Measurements from ENCODE around the gene C8A. TPM values are rescaled to one million over a fixed set of nuclear protein-coding genes. Genes with fewer than 3 reads are reported as not detected.

Gene C8A
- total RNA-seq, 2 experiments from 2014 or later = not detected

DNA sequence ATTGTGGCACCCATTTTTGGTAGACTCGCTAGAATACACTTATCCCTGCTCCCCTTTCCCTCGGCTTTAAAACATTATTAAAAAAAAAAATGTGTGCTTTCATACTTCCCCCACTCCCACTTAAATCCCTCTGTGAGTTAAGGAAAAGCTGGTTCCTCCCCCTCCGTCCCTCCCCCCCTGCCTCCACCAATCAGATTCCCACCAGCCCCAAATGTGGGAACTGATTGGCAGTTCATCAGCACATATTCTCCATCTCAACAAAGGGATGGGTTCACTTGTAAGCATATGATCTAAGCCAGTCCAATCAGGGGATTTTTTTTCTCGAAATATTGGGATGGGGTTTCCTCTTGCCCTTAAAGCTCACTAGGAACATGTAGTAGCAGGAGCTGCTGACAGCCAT, 24.5 kb upstream of the C8A start:
- no peak overlapping the region for H3K27ac Mint-ChIP-seq
- Histone ChIP-seq H3K4me3 (ENCODE audit: low read length) (no peak overlapping the region), H3K4me1 (ENCODE audit: insufficient read depth, low read length) (no peaks in the 10 kb centered on the region), H3K36me3 (ENCODE audit: insufficient read depth, low read length) (no peaks in the 10 kb centered on the region), H3K9me3 (ENCODE audit: control insufficient read depth in 1 of 2, insufficient read depth in 1 of 2, low read length in 2 of 2) (no peaks in the 10 kb centered on the region), H3K27ac (ENCODE audit: low read depth in 1 of 2, low read length in 2 of 2) (no peak overlapping the region), H3K27me3 (ENCODE audit: control insufficient read depth in 1 of 2, insufficient read depth in 2 of 2, low read length in 2 of 2) (peaks cover 0 to 7% of the 10 kb centered on the region in 2 experiments)
- no peak for ATAC-seq (ENCODE audit: poor library complexity)
- no peak for DNase-seq
- intact Hi-C loops (cut with DNase I, micrococcal nuclease) = loop anchor here in 1 of 2 experiments (5.0 kb wide), 2 partner anchors 512 to 1822 kb away; no protein-coding TSS in a partner anchor
- peaks cover 38% of the 10 kb centered on the region for H3K27me3 Mint-ChIP-seq
- H3K36me3 Mint-ChIP-seq (ENCODE audit: low read depth) = no peaks in the 10 kb centered on the region
- TF ChIP-seq CTCF (IDR thresholded peaks at IDR 0.05) = no peak
- ChIA-PET CTCF (no interaction called here), POLR2A (no interaction called here)
- H3K9me3 Mint-ChIP-seq = no peaks in the 10 kb centered on the region
- H3K4me1 Mint-ChIP-seq (ENCODE audit: low read depth) = peaks cover 8% of the 10 kb centered on the region
- no peak overlapping the region for H3K4me3 Mint-ChIP-seq

DNA sequence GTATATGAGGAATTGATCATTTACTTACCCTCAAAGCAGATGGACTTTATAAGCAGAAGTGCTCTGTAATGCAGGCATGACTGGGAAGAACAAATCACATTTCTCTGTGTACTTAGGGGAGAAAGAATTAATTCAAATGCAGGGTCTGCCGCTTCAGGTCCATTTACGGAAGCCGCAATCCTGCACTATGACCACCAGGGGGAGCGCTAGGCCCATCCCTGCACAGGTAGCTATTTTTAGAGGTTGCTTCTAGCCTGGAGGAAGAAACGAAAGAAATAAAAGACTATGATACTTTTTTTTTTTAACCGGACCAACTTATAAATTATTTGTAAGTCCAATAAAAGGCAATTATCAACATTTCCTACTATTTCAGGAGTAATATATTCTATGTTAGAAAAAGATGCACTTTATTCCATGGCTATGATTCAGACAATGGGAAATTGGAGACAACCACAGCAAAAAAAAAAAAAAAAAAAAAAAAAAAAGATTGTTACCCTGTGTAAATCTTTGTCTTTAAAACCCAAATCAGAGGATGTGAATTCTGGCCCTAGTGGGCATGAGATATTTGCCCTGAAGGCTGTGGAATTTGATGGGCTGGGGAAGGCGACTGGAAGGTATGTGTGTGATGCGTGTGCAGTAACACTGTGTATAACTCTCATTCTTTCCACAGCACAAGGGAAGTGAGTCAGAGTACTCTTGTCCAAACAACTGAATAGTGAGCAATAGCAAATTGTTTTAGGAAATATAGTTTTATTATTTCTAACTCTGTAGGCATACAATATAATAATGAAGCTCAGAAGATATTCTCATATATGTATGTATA, 22.5 kb upstream of the C8A start:
- peaks cover 8% of the 10 kb centered on the region for H3K4me1 Mint-ChIP-seq (ENCODE audit: low read depth)
- no peaks in the 10 kb centered on the region for H3K9me3 Mint-ChIP-seq
- TF ChIP-seq CTCF (IDR thresholded peaks at IDR 0.05) = peak; percentile 98
- DNase-seq (peak; percentile 41 to 82 (median 54)), ATAC-seq (ENCODE audit: poor library complexity) (peak; percentile 62)
- no peak overlapping the region for H3K4me3 ChIP-seq (ENCODE audit: low read length)
- ChIA-PET POLR2A (interaction anchor here (0.6 kb wide), 2 partner anchors 40 to 603 kb away, joined by 4 read pairs; no protein-coding TSS in a partner anchor), CTCF (interaction anchor here (0.8 to 1.8 kb wide), 3 partner anchors 10 to 1820 kb away, joined by 4 to 7 read pairs (median 4); partner anchors contain the start of gene OMA1)
- no peaks in the 10 kb centered on the region for H3K9me3 ChIP-seq (ENCODE audit: control insufficient read depth in 1 of 2, insufficient read depth in 1 of 2, low read length in 2 of 2)
- no peak overlapping the region for H3K27ac ChIP-seq (ENCODE audit: low read depth in 1 of 2, low read length in 2 of 2)
- no peaks in the 10 kb centered on the region for H3K4me1 ChIP-seq (ENCODE audit: insufficient read depth, low read length)
- H3K27ac Mint-ChIP-seq = no peak overlapping the region
- peaks cover 0 to 7% of the 10 kb centered on the region in 2 experiments for H3K27me3 ChIP-seq (ENCODE audit: control insufficient read depth in 1 of 2, insufficient read depth in 2 of 2, low read length in 2 of 2)
- H3K27me3 Mint-ChIP-seq = peaks cover 35% of the 10 kb centered on the region
- no peaks in the 10 kb centered on the region for H3K36me3 ChIP-seq (ENCODE audit: insufficient read depth, low read length)
- H3K36me3 Mint-ChIP-seq (ENCODE audit: low read depth) = no peaks in the 10 kb centered on the region
- intact Hi-C loops (cut with DNase I, micrococcal nuclease) = loop anchor here (1.0 to 5.0 kb wide), 5 partner anchors 510 to 1820 kb away; partner anchors contain the start of gene OMA1 (in 2 of the 2)
- H3K4me3 Mint-ChIP-seq = no peak overlapping the region

- ATAC-seq (ENCODE audit: poor library complexity) = no peak
- H3K4me3 Mint-ChIP-seq = no peak overlapping the region
- no peak overlapping the region for H3K27ac Mint-ChIP-seq
Measured at GRCh38 chr1:56833088-56833487, 21.5 kb upstream of the C8A start.

More at GRCh38 chr1:56833088-56833487, 21.5 kb upstream of the C8A start:
- no peak for DNase-seq
- no peaks in the 10 kb centered on the region for H3K9me3 ChIP-seq (ENCODE audit: control insufficient read depth in 1 of 2, insufficient read depth in 1 of 2, low read length in 2 of 2)
- TF ChIP-seq CTCF (IDR thresholded peaks at IDR 0.05) = no peak
- H3K36me3 ChIP-seq (ENCODE audit: insufficient read depth, low read length) = no peaks in the 10 kb centered on the region
- H3K36me3 Mint-ChIP-seq (ENCODE audit: low read depth) = no peaks in the 10 kb centered on the region
- H3K27me3 Mint-ChIP-seq = peaks cover 37% of the 10 kb centered on the region
- POLR2A ChIA-PET = no interaction called here
- H3K4me3 ChIP-seq (ENCODE audit: low read length) = no peak overlapping the region
- H3K4me1 ChIP-seq (ENCODE audit: insufficient read depth, low read length) = no peaks in the 10 kb centered on the region
- peaks cover 0 to 7% of the 10 kb centered on the region in 2 experiments for H3K27me3 ChIP-seq (ENCODE audit: control insufficient read depth in 1 of 2, insufficient read depth in 2 of 2, low read length in 2 of 2)
- H3K4me1 Mint-ChIP-seq (ENCODE audit: low read depth) = peaks cover 8% of the 10 kb centered on the region
- intact Hi-C loops (cut with DNase I, micrococcal nuclease) = loop anchor here in 1 of 2 experiments (2.0 to 5.0 kb wide), 4 partner anchors 509 to 1819 kb away; partner anchors contain the start of gene OMA1
- CTCF ChIA-PET = interaction anchor here (1.8 kb wide), 1 partner anchor 1819 kb away, joined by 4 read pairs; no protein-coding TSS in a partner anchor
- H3K9me3 Mint-ChIP-seq = no peaks in the 10 kb centered on the region
- no peak overlapping the region for H3K27ac ChIP-seq (ENCODE audit: low read depth in 1 of 2, low read length in 2 of 2)

Data from CD4-positive, alpha-beta T cell (primary cell).